GM18907 (cell line): ENCODE results near the gene DHX16.

Source experiments
- ATAC-seq: cut with Tn5 transposase; IDR thresholded peaks from one replicate; pipeline ENCODE4 v1.9.1; 2021; ENCODE audit warnings: mild to moderate bottlenecking, moderate library complexity; ENCODE audit not compliant: unreplicated experiment

The DHX16 gene

DNA sequence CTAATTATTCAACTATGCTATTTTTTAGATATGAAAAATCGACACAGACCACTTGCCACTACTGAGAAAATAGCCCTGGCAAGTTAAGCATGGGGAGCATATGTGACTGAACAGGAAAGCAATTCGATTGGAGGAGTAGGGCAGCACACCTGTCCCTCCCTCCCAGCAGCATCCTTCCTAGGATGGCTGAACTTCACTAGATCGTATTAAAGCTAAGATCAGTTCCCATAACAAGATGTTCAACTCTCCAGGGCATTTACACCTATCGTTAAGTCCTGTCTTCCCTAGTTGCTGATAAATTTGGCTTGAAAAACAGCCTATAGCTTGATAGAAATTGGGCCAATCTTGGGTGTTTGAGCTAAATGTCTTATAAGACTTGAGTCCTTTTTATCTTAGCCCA lies 62.7 kb downstream of the DHX16 start:
- ATAC-seq, result no peak

DNA sequence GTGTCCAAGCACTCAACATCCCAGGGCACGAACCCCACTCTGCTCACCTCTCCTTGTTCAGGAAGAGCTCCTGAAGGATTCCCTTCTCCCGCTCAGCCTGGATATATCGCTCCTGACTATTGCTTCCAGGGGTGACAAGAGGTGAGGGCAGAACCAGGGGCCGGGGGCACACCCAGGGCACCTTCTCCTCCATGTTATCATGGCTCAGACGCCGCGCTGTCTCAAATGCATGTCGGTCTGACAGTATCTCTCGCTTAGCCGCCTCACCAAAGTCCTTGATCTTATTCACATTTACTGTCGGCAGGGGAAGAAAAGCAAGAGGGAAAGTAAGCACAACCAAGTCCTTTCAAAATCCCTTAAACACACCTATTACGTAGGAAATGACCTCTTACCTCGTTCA lies 68.8 kb downstream of the DHX16 start:
- no peak for ATAC-seq
